ENCODE measurements around the gene ADPRH.

DNA sequence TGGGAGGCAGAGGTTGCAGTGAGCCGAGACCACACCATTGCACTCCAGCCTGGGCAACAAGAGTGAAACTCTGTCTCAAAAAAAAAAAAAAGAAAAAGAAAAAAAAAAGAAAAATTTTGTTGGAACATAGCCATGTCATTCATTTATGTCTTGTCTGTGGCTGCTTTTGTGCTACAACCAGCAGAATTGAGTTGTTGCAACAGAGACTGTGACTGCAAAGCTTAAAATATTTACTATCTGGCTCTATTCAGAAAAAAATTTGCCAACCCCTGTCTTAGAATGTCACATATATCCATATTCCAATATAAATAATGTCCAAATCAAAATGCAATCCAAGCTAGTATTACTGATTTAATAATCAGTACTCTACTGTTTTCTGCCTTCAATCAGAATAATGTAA is 45.0 kb upstream of the ADPRH start:
- TF ChIP-seq POLR2AphosphoS5 (IDR thresholded peaks at IDR 0.05) (no peak), POLR2A (IDR thresholded peaks at IDR 0.05) (no peak), EP300 (IDR thresholded peaks at IDR 0.05) (no peak)
- TF ChIP-seq, protein P1, sequence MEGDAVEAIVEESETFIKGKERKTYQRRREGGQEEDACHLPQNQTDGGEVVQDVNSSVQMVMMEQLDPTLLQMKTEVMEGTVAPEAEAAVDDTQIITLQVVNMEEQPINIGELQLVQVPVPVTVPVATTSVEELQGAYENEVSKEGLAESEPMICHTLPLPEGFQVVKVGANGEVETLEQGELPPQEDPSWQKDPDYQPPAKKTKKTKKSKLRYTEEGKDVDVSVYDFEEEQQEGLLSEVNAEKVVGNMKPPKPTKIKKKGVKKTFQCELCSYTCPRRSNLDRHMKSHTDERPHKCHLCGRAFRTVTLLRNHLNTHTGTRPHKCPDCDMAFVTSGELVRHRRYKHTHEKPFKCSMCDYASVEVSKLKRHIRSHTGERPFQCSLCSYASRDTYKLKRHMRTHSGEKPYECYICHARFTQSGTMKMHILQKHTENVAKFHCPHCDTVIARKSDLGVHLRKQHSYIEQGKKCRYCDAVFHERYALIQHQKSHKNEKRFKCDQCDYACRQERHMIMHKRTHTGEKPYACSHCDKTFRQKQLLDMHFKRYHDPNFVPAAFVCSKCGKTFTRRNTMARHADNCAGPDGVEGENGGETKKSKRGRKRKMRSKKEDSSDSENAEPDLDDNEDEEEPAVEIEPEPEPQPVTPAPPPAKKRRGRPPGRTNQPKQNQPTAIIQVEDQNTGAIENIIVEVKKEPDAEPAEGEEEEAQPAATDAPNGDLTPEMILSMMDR (IDR thresholded peaks at IDR 0.05): no peak
